NCI-H524 (cell line): ENCODE measurements around the gene EIF4A2.

Experiments used
- DNase-seq, 2 experiments: peaks; one replicate each; lab custom pipeline; 2025; lab: John Stamatoyannopoulos, UW

Gene EIF4A2

DNA sequence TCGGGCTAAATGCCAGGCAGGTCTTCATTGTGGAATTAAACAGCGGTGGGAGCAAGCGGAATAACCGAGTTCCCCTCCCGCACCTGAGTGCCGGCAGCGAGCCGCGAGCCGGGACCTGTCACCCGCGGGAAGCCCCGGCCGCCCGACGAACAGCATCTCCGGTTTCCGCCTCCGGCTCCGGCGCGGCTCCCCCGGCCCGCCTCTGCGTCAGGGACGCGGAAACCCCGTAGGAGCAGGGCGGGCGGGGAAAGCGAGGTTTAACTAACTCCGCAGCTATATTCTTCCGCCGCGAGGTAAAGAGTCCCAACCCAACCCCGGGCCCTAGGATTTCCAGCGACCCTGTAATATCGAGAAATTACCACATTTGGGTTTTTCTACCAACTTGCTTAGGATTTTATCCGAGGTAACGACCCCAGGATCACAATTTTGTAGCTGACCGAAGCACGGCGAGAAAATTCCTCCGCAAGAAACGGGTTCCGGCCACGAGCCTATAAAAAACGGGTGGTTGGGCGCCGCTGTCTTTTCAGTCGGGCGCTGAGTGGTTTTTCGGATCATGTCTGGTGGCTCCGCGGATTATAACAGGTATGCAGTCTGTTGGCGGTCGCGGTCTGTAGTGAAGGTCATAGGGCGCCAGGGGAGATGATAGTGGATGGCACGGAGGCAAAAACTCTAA, at the start of gene EIF4A2:
Gene EIF4A2, plus strand, starts transcription at position 520 of the 673 bp plus-strand sequence. Its CDS starts 34 bp downstream, at position 554.
- peak; percentile 72 to 90 for DNase-seq

DNA sequence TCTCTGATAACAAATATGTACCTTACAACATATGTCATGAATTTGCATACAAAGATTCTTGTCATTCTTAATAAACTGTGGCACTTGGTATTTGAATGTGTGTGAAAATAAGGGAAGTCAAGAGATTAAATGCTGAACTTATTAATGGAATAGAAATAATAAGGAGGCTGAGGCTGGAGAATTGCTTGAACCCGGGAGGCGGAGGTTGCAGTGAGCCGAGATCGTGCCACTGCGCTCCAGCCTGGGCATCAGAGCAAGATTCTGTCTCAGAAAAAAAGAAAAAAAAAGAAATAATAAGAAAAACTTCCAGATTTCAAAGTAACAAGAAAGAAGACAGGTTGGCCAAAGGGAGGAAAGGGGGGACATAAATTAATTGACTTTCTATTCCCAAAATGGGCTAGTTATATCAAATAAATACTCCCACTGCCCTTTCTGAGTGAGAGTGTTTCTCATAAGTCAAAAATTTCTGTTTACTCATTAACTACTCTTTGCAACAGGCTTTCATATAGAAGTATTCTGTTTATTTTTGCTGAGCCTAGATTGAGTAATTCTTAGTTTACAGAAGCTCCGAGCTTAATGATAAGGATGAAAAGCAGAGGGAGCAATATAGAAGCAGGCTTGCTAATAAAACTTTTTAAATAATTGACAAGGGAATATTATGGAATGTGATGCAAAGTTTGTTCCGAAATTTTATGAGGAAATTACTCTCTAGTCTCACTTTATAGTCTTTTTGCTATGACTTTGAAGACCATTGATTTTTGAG, 40.6 kb upstream of the EIF4A2 start:
- no peak for DNase-seq

DNA sequence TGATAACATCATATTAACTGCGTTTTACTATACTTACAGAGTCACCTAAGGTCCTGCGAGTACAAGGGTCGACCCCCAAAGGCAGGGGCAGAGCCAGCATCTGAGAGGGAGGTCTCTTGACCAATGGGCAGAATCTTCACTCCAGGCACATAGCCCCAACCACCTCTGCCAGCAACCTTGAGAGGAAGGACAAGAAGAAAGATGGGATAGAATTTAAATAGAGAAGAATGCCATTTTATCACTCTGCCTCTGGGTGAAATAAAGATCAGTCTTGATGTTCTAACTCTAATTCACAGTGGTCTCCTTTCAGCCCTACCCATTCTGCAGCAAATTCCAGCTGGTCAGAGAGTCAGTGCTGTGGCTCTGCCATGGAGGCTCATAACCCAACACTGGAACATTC, 39.7 kb upstream of the EIF4A2 start:
- no peak for DNase-seq

DNA sequence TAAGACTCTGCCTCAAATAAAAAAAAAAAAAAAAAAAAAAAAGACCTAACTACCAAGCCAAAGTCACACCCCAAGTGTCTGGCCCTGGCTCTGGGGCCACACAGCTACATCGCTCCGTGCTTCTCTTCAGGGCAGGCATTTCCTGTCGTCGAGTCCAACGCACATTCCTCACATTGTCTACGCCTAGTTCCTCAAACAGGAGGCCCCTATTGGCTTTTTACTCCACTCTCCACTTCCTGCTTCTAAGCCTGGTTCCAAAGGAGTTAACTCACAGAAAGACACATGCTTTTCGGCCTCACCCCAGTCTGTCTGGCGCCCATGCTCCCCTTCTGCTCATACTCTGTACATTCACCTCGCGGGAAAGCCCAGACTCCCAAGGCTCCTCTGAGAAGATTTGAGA, 37.4 kb upstream of the EIF4A2 start:
- no peak for DNase-seq

DNA sequence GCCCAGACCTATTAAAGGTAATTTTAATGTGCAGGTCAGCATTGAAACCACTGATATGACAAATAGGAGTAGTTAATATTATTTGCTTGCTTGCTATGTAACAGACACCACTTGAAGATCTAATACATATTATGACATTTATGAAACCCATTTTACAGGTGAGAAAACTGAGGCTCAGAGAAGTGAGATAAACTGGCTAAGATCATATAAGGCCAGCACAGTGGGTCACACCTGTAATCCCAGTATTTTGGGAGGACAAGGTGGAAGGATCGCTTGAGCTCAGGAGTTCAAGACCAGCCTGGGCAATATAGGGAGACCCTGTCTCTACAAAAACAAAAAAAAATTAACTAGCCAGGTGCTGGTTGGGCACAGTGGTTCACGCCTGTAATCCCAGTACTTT, 33.1 kb upstream of the EIF4A2 start:
- no peak for DNase-seq

DNA sequence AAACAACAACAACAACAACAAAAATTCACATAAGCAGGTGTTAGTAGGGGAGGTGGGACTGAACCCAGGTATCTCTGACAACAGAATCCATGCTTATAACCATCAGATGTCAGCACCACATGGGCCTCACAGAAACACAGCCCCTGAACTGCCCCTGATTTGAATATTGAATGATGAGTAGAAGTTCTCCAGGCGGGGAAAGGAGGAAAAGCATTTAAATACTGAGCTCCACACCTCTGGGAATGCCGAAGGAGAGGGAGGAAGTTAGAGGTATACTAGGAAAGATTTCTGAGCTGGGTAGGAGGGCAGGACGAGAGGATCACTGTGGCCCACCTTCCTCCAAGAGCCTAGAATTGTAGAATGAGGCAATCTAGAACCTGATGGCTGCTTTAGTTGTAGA, 31.9 kb upstream of the EIF4A2 start:
- DNase-seq = no peak

DNA sequence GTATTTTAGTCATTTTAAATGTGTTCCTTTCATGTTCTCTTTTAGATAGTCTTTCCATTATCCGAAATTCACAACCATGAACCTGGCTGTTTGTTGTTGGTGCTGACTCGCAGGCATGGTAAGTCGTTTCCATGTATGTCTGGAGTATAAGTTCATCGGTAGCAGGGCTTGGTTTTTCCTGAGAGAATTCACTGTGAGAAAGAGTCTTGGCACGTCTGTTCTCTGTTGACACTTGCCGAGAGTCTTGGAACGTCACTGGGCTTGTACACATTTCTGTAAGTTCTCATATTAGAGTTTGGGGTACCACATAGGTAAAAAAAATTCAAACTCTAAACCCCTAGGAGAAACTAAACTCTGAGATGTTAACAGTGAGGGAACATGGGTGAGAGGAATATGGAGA, 29.4 kb upstream of the EIF4A2 start:
- no peak for DNase-seq

DNA sequence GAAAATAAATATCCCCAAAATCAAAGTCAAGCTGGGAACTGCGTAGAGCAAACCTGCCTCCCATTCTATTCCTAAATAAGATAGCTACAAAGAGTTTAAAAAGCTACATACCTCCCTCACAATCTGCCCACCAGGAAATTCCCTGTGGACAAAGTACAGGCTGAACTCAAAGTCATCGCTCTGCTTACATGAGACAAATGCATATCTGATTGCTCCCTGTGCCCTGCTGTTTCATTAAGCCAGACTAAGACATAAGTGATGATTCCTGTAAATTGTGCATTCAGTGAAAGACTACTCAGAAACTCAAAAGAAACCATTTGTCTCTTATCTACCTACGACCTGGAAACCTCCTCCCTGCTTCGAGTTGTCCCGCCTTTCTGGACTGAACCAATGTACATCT, 28.5 kb upstream of the EIF4A2 start:
- DNase-seq = no peak

DNA sequence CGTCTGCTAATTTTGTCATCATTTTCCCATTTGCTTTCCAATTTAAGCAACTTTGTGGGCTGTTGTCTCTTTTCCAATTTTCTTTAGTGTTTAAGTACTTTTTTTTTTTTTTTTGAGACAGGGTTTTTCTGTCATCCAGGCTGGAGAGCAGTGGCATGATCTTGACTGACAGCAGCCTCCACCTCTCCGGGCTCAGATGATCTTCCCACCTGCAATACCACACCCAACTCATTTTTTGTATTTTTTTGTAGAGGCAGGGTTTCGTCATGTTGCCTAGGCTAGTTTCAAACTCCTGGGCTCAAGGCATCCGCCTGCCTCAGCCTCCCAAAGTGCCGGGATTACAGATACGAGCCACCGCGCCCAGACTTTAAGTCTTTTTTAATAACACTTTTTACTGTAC, 26.2 kb upstream of the EIF4A2 start:
- DNase-seq = no peak

DNA sequence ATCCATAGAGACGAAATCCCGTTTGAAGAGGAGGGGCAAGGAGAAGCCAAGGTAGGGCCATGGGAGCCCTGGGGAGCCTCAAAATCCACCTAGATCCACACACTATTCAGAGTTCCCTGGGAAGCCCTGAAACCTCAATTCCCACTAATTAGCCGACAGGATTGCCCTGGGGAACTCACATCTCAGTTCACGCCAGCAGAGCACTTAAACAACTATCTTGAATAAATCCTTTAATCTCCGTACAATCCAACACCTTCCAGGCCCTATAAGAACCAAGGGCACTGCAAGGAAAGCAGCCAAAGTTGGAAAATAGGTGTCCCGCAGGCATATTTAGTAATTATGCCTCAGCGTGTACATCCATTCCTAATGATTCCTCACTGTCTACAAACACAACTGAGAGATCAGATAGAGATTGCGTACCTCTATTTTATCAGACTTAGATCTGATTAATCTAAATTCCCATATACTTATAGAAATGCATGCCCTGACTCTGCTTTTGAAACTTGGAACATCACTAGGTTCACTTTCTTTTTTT, 25.6 kb upstream of the EIF4A2 start:
- peak; percentile 33 to 64 for DNase-seq

DNA sequence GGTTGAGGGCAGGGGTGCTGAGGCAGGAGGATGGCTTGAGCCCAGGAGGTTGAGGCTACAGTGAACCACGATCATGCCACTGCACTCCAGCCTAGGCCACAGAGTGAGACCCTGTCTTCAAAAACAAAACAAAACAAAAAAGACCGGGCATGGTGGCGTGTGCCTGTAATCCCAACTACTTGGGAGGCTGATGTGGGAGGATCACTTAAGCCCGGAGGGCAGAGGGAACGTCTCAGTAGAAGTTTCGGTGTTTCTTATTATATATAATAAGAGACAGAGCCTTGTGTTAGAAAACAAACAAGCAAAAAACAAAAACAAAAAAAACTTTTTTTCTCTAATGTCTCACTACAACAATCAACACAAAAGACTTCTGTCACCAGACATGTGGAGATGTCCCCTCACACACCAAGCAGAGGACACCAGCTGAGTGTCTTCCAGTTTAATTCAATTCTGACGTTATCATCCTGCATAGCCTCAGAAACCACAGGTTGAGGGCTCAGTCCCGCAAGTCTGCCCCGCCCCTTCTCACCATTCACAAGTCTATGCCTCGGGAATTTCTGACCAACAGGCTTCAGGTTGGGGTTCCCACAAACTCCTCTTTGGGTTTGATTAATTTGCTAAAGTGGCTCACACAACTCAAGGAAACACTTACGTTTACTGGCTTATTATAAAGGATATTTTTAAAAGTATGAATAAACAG, 24.0 kb upstream of the EIF4A2 start:
- DNase-seq = no peak

DNA sequence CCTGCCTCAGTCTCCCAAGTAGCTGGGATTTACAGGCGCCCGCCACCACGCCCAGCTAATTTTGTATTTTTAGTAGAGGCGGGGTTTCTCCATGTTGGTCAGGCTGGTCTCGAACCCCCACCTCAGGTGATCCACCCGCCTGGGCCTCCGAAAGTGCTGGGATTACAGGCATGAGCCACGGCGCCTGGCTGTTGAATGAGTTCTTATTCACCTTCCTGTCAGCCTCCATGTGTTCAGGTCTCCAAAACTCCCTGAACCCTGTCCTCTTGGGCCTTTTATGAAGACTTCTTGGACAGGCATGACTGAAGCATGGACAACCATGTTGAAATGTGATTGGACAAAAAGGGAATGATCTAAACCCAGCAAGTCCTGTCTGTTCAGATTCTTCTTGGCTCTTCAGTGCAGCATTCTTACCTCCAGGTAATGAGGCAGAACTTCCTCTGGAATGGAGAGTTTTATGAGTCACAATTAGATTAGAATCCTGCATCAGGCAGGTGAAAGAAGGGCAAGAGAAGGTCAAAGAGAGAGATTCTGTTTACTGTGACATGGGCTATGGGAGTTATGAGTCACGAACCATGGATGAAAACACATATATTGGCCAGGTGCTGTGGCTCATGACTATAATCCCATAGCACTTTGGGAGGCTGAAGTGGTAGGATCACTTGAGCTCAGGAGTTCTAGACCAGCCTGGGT, 23.1 kb upstream of the EIF4A2 start:
- no peak for DNase-seq

DNA sequence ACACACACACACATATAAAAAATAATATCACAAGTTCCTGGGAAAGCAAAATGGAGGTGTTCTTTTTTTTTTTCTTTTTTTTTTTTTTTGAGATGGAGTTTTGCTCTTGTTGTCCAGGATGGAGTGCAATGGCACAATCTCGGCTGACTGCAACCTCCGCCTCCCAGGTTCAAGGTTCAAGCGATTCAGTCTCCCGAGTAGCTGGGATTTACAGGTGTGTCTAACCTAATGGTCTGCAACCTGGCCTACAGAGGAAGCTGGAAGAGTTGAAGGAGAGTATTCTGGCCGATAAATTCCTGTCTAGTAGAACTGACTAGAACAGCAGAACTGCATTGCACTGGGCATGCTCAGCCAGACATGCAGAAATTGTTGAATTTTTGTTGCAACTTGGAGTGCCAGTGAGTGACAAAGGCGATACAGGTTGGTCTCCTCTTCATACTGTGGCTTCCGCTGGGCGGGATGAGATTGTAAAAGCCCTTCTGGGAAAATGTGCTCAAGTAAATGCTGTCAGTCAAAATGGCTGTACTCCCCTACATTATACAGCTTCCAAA, 22.4 kb upstream of the EIF4A2 start:
- DNase-seq = no peak

DNA sequence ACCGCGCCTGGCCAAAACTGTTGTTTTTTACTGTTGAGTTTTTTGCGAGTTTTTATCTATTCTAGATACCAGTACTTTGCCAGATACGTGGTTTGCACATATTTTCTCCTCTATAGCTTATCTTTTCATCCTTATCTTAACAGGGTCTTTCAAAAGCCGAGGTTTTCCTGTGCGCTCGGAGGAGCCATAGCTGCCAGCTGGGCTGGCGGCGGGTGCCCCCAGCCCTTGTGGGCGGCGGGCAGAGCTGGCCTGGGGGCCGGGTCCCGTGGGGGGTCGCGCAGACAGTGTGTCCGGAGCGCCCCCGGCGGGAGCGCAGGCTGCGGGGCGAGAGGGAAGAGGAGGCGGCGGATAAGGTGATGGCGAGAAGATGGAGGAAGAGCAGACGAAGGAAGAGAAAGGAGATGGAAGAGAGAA, 11.1 kb upstream of the EIF4A2 start:
- no peak for DNase-seq

DNA sequence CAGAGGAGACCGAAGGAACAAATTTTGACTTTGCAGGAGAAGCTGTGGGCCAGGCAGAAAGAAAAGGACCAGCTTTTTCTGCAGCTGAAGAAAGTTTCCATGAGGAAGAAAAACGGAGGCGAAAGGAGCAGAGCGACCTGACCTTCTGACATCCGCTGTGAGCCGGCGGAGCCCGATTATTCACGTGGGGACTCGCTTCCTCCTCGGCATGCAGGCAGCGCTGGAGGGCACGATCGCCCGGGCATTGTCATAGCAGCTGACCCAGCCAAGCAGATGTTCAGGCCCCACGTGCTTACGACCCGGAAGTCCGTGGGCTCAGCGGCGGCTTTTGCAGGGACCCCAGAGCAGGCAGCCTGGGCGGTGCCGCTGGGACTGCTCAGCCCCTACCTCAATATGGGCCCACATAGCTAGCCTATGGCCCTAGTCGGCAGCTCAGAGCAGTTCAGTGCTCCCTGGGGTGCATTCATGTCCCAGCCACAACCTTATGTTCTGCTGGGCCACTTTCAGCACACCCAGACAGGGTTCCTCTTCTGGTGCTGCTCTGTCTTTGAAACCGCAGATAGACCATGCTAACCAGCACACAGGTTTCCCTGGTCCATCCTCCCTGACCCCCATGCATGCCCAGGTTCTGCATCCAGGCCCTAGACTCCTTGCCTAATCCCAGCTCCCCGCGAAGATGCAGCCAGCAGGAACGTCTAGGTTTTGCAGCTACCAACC, 10.5 kb upstream of the EIF4A2 start:
- peak; percentile 44 to 68 for DNase-seq

DNA sequence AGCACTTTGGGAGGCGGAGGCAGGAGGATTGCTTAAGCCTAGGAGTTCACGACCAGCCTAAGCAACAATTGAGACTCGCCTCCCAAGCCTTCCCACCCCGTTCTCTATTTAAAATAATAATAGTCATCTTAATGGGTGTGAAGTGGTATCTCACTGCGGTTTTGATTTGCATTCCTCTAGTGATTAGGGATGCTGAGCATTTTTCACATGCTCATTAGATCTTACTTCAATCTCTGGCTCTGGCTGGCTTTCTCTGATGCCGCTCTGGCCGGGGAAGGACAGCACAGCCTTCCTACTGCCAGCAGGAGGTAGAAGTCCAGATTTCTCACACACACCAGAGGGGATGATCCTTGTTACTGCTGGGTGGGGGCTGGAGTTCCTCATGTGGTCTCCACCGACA, 7.4 kb upstream of the EIF4A2 start:
- no peak for DNase-seq

DNA sequence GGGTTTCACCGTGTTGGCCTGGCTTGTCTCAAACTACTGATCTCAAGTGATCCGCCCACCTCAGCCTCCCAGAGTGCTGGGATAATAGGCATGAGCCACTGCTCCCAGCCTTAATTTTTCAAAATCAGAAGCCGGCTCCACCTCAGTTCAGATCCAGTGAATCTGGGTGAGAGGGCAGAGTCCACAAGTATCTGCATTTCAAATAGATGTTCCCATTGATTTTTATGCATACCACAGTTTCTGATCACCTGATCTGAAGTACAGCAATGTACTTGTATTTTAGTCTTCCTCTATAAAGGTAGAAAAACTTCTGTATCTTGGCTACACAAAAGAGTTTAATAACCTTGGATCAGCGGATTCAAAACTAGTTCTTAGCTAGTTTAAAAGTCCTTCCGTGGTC, 4.2 kb upstream of the EIF4A2 start:
- DNase-seq = no peak

DNA sequence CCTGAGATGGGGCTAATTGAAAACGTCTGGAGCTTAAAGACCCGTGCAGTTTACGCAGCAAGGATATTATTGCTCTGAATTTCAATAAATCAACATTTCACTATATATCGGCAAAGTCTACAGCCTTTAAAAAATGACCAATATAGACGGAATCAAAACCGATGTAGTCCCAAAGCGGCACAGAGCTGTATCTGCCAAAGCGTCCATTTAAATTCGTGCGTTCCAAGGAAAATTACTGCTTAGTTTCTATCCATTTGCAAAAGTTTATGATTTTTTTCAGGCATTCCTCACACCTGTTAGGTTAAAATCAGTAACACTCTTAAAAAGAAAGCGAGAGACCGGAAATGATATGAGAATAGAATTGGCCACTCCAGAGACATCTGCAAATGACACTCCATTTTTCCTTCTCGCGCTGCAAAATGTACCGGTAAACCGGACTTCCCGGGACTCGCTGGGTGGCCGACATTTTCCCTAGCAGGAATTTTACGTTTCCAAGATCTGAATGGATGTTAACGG, 777 bp upstream of the EIF4A2 start:
- DNase-seq = peak; percentile 68 to 79

DNA sequence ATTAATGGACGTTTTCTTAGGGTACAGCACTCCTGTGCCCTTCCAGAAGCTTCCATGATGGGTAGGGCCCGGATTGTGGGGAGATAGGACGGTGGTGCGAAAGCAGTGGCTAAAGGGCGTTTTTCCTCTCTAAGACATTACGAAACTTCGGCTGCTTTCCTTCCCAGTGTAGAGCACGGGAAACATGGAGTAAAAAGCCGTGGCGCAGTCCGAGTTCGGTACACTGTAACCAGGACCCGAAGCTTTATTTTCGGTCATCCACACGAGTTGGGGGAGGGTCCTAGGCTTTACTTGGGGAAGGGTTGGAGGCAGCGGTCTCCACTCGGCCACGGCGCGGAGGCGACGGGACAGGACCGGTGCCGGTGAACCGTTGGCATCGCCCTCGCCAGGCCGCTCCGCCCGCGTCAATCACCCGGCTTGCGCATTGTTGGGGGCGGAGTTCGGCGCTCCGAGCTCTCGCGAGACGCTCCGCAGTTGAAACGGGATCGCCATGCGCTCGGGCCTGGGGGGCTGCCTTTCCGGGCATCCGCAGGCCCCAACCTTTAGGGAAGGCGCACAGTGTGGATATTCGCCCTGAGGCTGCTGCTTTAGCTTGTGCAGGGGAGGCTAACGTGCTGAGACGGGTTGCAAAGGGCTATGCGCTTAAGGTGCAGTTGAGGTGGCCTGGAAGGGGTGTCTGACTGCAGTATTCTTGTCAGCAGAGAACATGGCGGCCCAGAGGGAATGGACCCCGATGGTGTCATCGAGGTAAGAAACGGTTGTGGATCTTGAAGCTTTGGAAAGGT, 546 bp downstream of the EIF4A2 start:
- DNase-seq = peak; percentile 65 to 79

DNA sequence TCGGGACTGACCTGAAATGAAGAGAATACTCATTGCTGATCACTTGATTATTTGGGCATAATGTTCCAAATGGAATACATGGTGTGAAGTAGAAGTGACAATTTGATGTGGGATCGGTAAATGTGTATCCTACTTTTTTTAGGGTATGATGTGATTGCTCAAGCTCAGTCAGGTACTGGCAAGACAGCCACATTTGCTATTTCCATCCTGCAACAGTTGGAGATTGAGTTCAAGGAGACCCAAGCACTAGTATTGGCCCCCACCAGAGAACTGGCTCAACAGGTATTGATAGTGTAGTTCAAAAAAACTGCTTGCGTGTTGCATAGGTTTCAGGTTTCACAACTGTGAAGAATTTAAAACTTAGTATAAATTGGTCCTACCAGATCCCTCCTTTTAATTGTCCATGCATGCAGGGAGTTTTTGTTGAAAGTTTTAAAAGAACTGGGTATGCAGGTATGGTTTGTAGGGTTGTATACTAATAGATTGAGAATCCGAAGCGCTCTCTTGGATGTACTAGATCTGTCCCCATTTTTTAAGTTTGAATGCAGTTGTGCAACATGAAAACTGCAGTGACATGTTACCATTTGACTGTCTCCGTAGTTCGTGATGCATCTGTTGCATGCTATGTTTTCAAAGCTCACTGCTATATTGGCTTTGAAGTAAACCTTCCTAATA, 1.6 kb downstream of the EIF4A2 start:
- DNase-seq = no peak
